Activated T-helper 1 cell treated with anti-CD3 and anti-CD28 coated beads, Interleukin-2, amount 50 U/mL, for 16 hours (primary cell): ENCODE results near the gene SYT8.
"Not testable (repeated sequence)": the region's sequence is repeated elsewhere in the genome, so short reads cannot be mapped to it uniquely, and the experiment has no call there.

Experiments used
- DNase-seq, 2 donors: peaks; one replicate each; pipeline ENCODE4 v3.0.0-alpha.2; 2020; ENCODE audit warnings: low read depth in 1 of 2, low spot score in 1 of 2

SYT8 gene, protein sequence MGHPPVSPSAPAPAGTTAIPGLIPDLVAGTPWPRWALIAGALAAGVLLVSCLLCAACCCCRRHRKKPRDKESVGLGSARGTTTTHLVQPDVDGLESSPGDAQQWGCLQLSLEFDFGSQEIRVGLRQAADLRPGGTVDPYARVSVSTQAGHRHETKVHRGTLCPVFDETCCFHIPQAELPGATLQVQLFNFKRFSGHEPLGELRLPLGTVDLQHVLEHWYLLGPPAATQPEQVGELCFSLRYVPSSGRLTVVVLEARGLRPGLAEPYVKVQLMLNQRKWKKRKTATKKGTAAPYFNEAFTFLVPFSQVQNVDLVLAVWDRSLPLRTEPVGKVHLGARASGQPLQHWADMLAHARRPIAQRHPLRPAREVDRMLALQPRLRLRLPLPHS

GRCh38 chr11:1834779-1835670, at the start of gene SYT8:
Gene SYT8 (plus strand): TSS chr11:1834990. CDS start chr11:1835106, 116 bp downstream.
- DNase-seq = no peak

DNA sequence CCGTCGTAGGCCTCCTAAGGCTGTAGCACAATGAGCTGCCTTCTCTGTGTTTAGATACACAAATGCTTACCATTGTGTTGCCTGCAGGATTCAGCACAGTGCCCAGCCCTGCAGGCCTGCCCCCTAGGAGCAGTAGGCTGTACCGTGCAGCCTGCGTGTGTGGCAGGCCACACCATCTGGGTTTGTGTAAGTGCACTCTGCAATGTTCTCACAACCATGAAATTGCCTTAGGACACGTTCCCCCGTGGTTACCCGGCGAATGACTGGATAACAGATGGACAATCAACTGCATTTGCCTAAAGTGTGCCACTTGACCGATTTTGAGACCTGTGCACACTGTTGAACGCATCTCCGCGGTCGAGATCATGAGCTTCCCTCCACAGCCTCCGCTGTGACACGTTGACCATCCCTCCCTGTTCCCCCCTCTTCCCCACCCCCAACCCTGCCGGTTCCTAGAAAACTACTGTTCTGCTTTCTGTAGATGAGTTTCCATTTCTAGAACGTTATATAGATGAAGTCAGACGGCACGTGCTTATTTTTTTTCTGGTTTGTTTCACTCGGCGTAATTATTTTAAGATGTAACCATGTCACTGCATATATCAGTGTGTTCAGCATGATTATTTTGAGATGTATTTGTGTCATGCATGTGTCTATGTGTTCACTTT, 48.9 kb upstream of the SYT8 start:
- DNase-seq = no peak

DNA sequence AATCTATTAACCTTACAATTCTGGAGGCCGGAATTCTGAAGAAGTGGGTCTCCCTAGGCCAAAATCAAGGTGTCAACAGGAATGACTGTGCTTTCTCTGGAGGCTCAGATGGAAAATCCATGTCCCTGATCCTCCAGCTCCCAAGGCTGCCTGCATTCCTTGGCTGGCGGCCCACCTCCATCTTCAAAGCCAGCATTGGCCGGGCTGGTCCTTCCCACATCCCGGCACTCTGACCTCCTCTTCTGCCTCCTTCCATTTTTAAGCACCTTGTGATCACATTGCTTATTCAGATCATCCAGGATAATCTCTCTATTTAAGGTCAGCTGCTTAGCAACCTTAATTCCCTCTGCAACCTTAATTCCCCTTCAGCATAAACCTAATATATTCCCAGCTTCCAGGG, 48.3 kb upstream of the SYT8 start:
- DNase-seq = no peak

DNA sequence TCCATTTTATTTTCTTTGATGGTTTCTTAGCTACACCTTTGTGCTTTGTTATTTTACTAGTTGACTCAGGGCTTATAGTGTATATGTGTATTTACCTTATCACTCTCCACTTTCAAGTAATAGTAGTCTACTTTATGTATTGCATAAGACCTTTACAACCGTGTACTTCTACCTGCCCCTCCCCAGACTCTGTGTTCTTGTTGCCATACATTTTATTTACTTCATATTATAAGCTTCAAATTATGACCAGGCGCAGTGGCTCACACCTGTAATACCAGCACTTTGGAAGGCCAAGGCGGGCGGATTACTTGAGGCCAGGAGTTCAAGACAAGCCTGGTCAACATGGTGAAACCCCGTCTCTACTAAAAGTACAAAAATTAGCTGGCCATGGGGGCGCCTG, 42.9 kb upstream of the SYT8 start:
- no peak for DNase-seq

- no peak for DNase-seq
Measured at GRCh38 chr11:1792461-1792860, 42.3 kb upstream of the SYT8 start.

- DNase-seq = no peak
Measured at GRCh38 chr11:1793081-1793480, 41.7 kb upstream of the SYT8 start.

DNA sequence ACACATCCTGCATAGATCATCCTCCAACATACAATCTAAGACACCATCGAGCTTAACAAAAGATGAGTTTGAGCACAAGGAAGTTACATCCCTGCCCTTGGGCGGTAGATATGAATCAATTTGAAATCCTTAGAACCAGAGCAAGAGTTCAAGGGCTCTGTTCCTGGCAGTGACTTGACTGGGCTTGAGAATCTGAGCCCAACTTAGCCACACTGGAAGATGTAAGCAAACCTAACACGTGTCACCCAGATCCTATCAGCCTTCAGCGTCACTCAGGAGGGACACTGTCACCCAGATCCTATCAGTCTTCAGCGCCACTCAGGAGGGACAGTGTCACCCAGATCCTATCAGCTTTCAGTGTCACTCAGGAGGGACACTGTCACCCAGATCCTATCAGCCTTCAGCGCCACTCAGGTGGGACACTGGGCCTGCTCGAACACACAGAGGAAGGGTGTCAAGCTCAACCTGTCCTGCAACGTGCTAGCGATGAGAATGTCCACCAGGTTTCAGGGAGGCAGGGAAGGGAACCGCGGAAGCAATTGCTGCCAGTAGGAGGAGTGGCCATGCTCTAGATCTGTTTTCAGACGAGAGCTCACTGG, 38.3 kb upstream of the SYT8 start:
- no peak for DNase-seq

GRCh38 chr11:1797391-1798125, 37.2 kb upstream of the SYT8 start:
- DNase-seq = no peak

DNA sequence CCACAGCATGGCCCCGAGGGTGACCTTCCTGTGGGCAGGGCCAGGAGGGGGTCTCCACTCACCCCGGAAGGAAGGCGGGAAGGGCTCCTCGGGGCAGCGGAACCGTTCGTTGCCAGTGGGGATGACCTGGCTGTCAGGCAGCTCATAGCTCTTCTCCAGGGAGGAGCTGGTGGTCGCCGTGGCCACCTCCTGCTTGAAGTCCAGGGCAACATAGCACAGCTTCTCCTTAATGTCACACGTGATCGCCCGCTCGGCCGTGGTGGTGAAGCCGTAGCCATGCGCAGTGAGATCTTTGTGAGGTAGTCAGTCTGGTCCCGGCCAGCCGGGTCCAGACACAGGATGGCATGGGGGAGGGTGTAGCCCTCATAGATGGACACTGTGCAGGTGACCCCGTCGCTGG, 31.5 kb upstream of the SYT8 start:
- no peak for DNase-seq

- not testable (repeated sequence) for DNase-seq
Measured at GRCh38 chr11:1803835-1804519, 30.8 kb upstream of the SYT8 start.

- no peak for DNase-seq
Measured at GRCh38 chr11:1805525-1805924, 29.3 kb upstream of the SYT8 start.

DNA sequence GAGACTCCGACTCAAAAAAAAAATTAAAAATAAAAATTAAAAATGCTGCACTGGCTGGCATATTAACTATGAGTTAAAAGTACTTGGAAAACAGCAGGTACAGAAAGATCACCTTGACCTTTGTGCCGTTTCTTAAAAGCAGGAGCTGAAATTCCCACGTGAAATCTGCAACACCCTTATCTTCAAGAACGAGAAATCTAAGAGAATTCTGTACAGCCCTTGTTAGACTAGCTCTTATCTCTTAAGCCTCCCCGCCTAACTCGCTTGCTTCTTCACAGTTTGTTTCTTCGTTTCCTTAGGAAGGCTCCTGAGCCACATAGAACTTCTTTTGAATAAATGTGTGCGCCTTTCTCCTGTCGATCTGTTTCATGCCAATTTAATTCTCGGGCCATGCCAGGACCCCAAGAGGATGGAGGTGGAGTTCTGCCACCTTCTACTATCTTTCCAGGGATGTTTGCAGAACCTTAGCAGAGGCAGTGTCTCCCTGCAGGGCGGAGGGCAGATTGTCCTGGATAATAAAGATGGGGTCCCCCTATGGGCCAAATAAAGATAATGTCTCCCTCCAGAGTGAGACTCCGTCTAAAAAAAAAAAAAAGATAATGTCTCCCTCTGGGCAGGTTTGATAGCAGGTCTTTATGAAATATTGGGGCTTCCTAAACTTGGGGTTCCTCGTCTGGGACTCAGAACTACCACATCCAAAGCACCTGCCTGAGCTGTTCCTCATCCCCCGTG, 27.4 kb upstream of the SYT8 start:
- DNase-seq = no peak

DNA sequence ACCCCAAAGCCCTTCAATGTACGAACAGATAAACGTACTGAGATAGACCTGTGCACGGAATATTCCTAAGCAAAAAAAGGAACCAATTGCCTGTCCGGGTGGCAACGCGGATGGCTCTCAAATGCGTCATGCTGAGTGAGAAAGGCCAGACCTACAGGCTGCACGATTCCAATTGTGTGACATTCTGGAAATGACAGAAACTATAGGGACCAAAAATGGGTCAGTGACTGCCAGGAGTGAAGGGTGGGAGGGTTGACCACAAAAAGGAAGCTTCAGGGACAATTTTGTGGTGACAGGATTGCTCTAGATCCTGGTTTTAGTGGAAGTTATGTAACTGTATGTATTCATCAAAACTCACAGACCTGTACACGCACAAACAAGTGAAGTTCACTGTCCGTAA, 24.0 kb upstream of the SYT8 start:
- DNase-seq = no peak

DNA sequence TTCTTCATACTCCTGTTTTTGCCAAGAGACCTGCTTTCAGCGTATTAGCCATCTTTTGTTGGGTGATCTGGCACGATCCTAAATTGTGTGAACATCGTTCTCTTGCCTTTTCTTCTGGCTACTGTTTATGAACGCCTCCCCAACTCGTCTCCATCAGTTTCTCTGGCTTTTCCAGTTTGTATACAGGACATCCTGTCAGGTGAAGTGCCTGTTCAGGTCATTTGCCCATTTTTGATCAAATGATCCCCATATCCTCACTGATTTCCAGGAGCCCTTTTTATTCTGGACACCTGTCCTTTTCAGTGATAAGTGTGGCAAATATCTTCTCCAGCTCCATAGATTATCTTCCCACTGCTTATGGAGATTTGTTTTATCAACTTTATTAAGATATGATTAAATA, 22.5 kb upstream of the SYT8 start:
- DNase-seq = no peak

DNA sequence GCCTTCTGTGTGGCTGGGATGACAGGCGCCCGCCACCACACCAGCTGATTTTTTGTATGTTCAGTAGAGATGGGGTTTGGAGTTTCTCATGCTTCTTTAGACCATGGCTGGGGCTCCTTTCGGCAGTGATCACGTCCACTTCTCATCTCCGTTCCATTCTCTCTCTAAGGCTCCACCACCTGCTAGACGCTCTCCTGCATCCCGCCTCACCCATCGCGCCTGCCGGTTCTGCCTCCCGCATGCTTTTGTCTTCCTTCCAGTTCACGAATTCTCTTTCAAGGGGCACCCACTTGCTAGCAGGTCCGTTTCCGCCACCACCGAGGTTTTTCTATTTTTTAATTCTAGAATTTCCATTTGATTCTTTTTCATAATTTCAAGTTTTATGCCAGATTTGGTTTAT, 22.0 kb upstream of the SYT8 start:
- DNase-seq = no peak

DNA sequence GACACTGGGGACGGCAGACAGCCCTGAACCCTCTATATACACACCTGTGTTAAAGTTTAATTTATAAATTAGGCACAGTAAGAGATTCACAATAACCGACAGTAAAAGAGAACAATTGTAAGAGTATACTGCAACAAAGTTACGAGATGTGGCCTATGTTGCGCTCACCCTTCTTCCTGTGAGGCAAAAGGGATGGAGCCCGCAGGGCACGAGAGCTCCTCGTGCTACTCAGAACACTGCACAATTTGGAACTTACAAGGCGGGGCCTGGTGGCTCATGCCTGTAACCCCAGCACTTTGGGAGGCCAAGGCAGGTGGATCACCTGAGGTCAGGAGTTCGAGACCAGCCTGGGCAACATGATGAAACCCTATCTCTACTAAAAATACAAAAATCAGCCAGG, 21.4 kb upstream of the SYT8 start:
- not testable (repeated sequence) for DNase-seq

GRCh38 chr11:1814691-1815090, 20.1 kb upstream of the SYT8 start:
- DNase-seq = no peak

- DNase-seq = no peak
Measured at GRCh38 chr11:1815311-1815710, 19.5 kb upstream of the SYT8 start.

DNA sequence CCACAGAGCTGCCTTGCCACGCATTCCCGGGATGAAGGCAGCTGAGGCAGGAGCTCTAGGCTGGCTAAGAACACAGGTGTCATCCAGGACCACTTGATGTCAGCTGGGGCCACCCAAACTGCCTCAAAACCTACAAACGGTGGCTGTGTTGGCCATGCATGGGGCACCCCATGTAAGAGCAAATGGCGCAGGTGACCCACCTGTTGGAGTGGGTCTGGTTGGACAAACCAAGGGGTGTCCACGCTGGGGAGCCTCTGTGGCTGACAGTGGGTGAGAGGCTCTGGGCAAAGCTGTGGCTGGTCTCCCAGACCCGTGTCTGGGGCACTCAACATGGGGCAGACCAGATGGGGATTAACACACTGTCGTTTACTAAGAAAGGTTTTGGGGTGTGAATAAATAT, 19.0 kb upstream of the SYT8 start:
- DNase-seq = no peak
